Stimulated activated CD4-positive, alpha-beta T cell treated with anti-CD3 and anti-CD28 coated beads, Interleukin-1b, Interleukin-23, amount 100 ng/mL, for 48 hours (primary cell): ENCODE data around the gene ARID1B.

Source experiments
- DNase-seq: peaks from one replicate; pipeline ENCODE4 v3.0.0-alpha.2; 2020

ARID1B gene

GRCh38 chr6:156999762-157000161 lies 222.6 kb downstream of the ARID1B start:
- no peak for DNase-seq

GRCh38 chr6:157001716-157002115 lies 224.5 kb downstream of the ARID1B start:
- DNase-seq: no peak

DNA sequence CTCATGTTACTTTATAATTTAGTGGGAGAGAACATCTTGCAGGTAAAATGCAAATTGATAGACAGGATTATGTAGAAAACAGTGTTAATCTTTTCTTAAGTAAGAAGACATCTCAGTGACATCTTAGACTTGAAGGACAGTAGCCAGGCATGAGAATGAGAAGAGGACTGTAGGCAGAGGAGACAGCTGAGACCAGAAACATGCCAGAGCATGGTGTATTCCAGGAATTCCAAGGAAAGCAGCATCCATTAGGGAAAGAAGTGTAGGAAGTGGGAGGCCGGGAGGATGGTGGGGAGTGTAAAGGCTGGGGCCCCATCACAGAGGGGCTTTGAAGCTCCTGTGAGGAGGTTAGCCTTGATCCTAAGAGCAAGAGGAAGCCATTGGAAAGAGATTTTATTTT lies 225.6 kb downstream of the ARID1B start:
- no peak for DNase-seq

- no peak for DNase-seq
Measured at GRCh38 chr6:157005940-157006339, 228.8 kb downstream of the ARID1B start.

- no peak for DNase-seq
Measured at GRCh38 chr6:157008568-157008967, 231.4 kb downstream of the ARID1B start.

GRCh38 chr6:157012355-157012754 lies 235.2 kb downstream of the ARID1B start:
- no peak for DNase-seq

GRCh38 chr6:157013649-157014304 lies 236.6 kb downstream of the ARID1B start:
- no peak for DNase-seq

GRCh38 chr6:157014871-157015270 lies 237.7 kb downstream of the ARID1B start:
- no peak for DNase-seq

DNA sequence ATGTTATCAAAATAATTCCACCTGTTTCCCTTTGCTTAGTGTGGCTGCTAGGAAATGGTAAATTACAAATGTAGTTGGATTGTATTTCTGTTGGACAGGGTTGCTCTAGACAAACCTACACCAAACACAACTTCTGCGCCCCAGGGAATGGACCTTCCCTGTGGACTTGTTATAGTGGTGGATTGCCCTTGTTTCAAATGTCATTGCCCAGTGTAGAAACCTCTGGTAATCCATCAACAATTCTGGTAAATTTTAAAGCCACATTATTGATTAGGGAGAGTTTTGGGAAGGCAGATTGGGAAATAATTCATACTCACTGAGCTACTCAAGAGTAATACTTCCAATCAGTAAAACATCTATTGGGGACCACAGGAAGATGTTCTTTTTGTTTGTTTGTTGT lies 239.8 kb downstream of the ARID1B start:
- no peak for DNase-seq

DNA sequence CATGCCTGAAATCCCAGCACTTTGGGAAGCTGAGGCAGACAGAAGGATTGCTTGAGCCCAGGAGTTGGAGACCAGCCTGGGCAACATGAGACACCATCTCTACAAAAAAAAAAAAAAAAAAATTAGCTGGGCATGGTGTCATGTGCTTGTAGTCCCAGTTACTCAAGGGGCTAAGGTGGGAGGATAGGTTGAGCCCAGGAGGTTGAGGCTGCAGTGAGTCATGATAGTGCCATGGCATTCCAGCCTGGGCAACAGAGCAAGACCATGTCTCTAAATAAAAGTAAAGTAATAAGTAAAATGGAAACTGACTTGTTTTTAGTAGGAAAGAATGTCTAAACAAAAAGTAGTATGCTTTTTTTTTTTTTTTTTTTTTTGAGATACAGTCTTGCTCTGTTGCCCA lies 240.7 kb downstream of the ARID1B start:
- no peak for DNase-seq

- no peak for DNase-seq
Measured at GRCh38 chr6:157019115-157019641, 242.0 kb downstream of the ARID1B start.

DNA sequence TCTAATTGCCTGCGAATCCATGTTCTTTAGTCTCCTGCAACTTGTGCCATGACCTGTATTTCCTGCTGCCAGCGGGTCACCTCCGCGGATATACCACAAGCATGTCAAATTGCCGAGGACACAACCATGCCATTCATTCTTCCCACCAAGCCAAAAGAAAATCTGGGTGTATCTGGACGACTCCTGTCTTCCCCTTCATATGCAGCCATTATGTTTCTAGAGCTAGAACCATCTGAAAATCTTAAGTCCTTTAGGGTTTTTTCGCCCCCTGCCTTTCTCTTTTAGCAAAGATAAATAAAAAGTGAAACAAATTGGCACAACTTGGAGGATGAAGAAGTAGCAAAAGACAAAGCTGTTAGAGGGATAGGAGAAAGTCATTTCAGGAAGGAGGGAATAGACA lies 242.6 kb downstream of the ARID1B start:
- DNase-seq: no peak

- no peak for DNase-seq
Measured at GRCh38 chr6:157020398-157020797, 243.2 kb downstream of the ARID1B start.

- DNase-seq: peak; percentile 58
Measured at GRCh38 chr6:157020881-157021343, 243.7 kb downstream of the ARID1B start.

- peak; percentile 89 for DNase-seq
Measured at GRCh38 chr6:157021344-157021992, 244.3 kb downstream of the ARID1B start.

GRCh38 chr6:157021993-157022740 lies 245.0 kb downstream of the ARID1B start:
- DNase-seq: peak; percentile 82

DNA sequence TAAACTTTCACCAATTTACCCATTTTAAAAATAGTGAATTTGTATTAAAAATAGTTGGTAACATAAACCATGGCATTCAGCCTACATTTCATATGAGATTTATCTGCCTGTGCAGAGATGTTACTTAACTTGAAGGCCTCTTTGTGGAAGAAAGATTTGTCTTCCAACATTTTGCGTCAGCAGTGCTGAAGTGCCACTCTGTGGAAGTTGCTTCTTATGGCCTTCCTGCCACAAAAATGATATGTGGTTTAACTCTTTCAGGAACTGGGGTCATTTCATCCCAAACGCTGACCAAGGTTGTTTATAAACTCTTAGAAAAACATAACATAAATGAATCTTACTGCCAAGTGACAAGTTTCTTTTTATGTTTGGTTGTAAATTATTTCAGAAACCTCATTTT lies 246.8 kb downstream of the ARID1B start:
- DNase-seq: no peak

DNA sequence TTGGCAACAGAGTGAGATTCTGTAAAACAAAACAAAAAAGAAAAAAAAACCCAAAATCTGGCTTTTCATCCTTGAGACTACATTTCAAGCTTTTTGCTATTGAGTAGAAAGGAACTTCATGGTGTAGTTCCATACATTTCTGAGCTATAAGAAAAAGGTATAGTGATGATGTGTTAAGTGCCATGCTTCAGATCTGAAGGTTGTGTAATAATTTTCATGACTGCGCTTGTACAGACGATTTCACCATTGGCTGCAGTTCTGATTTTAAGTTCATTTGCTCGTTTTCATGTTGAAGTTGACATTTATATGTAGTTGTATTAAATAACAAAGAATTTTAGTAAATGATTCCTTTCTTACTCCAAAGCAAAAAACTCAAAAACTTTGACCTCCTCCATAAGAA lies 247.6 kb downstream of the ARID1B start:
- DNase-seq: no peak

DNA sequence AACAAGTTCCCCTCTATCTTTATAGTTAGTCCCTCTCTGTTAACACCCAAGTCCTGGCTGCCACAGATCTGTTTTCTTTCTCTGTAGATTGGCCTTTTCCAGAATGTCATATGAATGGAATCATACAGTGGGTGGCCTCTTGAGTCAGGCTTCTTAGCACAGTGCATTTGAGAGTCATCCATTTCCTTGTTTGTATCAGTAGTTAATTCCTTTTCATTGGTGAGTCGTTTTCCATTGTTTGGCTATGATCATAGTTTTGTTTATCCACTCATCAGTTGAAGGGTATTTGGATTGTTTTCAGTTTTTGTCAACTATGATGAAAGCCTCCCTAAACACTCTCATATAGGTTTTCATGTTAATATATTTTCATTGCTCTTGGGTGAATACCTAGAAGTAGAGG lies 248.3 kb downstream of the ARID1B start:
- no peak for DNase-seq

DNA sequence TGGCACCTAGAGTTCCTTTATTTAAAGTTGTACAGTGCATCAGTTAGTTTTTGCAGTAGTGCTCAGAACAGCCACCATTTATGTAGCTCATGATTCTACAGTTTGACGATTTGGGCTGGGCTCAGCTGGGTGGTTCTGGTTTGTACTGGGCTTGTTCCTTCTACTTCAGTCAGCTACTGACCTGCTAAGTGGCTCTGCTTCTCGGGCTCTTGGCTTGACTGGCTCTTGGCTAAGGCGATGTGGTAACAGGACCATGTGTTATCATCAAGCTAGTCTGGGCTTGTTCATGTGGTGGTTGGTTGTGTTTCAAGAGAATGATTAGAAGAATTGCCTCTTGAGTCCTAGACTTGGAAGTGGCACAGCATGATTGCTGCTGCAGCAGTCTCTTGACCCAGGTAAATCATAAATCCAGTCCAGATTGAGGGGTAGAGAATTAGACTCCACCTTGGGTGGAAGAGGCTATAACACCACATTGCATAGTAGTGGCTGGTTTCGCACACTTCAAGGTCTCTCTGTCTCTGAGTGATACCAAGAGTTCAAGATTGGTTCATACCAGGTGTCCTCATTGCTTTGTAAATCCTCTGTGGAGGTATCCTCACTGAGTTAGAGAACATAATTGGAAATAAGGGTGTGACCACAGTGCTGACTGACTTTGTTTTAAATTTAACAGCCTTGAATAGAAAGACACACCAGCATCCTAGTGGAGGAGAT lies 253.0 kb downstream of the ARID1B start:
- no peak for DNase-seq

GRCh38 chr6:157030755-157031154 lies 253.6 kb downstream of the ARID1B start:
- DNase-seq: no peak

- DNase-seq: no peak
Measured at GRCh38 chr6:157032923-157033322, 255.7 kb downstream of the ARID1B start.
